GM19463 (cell line): ENCODE results near the gene SIRT2.
A peak's percentile ranks its signal among the peaks of the same experiment; 100 is the strongest.
"Not testable (repeated sequence)": the region's sequence is repeated elsewhere in the genome, so short reads cannot be mapped to it uniquely, and the experiment has no call there.

Experiments used
- ATAC-seq: cut with Tn5 transposase; IDR thresholded peaks from one replicate; pipeline ENCODE4 v1.9.1; 2021; ENCODE audit warnings: mild to moderate bottlenecking, moderate library complexity; ENCODE audit not compliant: unreplicated experiment

SIRT2 gene

DNA sequence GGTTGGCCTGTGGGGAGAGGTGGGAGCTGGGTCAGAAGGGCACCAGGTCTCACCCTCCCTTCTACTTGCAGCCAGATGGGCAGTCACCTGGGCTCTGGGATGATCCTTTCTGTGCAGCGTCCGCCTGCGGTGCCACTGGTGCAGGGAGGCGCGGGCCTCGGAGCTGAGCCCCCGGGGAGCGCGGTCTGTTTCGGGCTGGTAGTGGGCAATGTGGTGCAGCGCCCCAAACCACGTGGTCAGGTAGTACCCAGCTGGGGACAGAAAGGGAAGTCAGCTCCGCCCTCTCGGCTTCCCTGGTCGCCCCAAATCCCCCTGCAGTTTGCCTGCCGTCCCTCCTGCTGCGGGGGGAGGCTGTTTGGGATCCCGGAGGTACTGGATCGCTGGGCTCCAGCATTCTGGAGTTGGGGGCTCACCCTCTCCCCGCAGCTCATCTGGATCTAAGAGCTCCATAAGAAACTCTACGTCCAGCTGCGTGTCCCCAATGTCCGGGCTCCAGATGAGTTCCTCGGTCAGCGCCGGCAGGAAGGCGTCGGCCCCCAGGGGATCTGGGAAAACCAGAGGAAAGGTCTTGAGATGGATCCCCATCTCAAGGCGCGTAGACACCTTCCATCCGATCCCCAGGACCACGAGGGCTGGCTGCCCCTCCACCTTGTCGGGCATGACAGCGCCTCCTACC, 30.1 kb downstream of the SIRT2 start:
- ATAC-seq: no peak

DNA sequence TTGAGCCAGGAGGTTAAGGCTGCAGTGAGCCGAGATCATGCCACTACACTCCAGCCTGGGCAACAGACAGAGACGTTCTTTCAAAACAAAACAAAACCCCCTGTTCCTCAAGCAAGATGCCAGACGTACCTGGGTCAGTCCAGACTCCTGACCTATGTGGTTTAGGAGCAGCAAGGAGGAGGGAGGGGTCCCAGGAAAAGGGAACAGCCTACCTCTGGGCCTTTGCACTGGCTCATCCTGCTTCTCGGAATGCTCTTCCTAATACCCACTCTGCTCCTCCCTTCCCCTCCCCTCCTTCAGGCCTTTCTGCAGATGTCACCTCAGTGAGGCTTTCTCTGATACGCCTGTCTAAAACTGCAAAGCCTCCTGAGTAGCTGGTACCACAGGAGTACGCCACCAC, 30.9 kb downstream of the SIRT2 start:
- ATAC-seq: no peak

DNA sequence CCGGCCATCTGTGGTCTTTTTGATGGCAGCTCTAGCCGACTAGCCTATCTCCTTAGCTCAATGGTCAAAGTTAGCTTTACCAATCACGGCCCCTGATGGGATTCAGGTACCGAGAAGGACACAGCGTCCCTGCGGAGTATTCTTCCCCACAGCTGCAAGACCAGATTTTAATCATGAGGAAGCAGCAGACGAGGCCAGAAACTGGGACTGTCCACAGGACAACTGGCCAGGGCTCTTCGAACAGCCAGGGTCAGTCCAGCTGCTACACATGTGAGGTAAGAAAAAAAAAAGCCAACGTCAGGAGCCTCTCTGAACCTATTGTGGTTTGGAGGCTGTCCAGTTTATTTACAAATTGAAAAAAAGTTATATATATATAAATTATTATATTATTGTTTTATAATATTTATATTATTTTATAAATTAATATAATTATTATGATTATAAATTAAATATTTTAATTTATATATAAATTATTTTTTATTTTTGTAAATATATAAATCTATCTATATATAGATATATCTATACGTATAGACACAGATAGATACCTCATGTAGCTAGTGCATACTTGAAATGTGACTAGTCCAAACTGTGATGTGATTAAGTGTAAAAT, 32.1 kb downstream of the SIRT2 start:
- no peak for ATAC-seq

- ATAC-seq: no peak
These were observed 36.9 kb downstream of the SIRT2 start for GRCh38 chr19:38862321-38863059.

- no peak for ATAC-seq
These were observed 38.0 kb downstream of the SIRT2 start for GRCh38 chr19:38861368-38861767.

DNA sequence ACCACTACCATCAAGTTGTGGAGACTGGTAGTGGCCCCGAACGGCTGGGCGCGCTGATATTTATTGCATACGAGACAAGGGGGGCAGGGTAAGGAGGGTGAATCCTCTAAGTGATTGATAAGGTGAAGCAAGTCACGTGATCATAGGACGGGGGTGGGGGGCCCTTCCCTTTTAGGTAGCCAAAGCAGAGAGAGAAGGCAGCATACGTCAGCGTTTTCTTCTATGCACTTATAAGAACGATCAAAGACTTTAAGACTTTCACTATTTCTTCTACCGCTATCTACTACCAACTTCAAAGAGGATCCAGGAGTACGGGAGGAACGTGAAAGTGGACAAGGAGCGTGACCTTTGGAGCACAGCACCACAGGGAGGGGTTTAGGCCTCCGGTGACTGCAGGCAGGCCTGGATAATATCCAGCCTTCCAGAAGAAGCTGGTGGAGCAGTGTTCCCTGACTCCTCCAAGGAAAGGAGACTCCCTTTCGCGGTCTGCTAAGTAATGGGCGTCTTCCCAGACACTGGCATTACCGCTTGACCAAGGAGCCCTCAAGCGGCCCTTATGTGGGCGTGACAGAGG, 39.7 kb downstream of the SIRT2 start:
- ATAC-seq: not testable (repeated sequence)

DNA sequence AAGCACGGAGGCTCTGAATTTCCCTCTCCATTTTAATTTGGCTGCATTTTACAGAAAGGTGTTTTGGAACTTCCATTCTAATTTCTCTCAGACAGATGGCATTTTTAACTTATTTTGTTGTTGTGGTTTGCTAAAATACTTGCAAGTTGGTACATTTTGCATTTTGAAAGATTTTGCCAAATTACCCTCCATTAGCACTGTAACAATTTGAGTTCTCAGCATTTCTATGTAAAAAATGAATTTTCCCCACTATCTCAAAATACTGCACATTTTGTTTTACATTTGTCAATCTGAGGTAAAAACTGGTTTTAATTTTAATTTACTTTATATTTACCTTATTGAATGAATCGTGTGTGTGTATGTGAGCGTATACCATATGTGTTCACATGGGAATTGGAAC, 42.6 kb downstream of the SIRT2 start:
- ATAC-seq: no peak

- ATAC-seq: not testable (repeated sequence)
These were observed 43.7 kb downstream of the SIRT2 start for GRCh38 chr19:38855751-38856150.

GRCh38 chr19:38854961-38855360, 44.5 kb downstream of the SIRT2 start:
- not testable (repeated sequence) for ATAC-seq

- no peak for ATAC-seq
These were observed 46.2 kb downstream of the SIRT2 start for GRCh38 chr19:38853214-38853613.

GRCh38 chr19:38852231-38853044, 47.0 kb downstream of the SIRT2 start:
- ATAC-seq: no peak

DNA sequence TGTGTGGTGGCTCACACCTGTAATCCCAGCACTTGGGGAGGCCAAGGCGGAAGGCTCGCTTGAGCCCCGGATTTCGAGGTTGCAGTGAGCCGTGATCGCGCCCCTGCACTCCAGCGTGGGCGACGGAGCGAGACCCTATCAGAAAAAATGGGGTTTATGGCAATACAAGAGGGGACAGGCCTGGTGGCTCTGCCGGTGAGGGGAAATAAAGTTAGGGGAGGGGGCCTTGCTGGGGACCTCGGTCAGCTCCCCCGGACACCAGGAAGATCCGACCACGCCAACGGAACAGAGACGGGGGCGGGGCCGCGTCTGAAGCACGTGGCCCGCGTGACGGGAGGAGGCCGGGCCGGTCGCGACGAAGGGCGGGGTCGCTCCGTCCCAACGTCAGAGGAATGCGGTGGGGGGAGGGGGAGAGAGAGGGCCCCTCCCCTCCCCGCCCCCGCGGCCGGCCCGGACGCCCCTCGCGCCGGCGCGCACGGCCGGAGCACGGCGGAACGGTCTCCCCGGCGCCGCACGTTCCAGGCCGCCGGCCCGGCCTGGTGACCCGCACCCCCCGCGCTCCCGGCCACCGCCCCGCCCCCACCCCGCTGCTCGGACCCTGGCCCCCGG, 47.7 kb downstream of the SIRT2 start:
- ATAC-seq: peak; percentile 14

- no peak for ATAC-seq
These were observed 48.3 kb downstream of the SIRT2 start for GRCh38 chr19:38850976-38851621.

DNA sequence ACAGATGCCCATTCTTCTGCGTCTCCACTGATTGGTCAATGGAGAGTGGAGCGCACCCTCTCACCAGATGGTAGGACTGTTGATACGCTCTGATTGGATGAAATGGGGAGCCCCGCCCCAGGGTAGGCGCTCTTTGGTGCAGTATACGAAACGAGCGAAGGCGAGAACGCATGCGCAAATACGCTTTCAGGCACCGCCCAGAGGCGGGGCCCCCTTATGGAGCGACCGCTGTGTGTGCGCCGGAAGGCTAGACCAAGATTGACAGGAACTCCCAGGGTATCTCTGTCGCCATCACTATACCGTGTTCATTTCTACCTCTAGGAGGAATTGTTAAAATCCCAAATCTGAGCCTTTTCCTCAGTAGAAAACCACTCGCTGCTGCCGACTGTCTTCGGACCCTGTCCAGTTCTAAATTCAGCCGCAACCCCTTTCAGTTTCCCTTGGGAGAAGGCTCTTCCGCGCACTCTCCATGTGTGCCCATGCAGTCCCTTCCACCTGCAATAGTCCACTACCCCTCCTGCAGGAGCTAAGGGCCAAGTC, 48.9 kb downstream of the SIRT2 start:
- peak; percentile 75 for ATAC-seq

- ATAC-seq: peak; percentile 49
These were observed 49.5 kb downstream of the SIRT2 start, which contains the start of gene HNRNPL for GRCh38 chr19:38849860-38850435. Gene HNRNPL, minus strand, starts transcription at chr19:38849986. Its CDS starts 20 bp downstream, at chr19:38849966.

- peak; percentile 18 for ATAC-seq
These were observed 50.1 kb downstream of the SIRT2 start for GRCh38 chr19:38849147-38849859.

DNA sequence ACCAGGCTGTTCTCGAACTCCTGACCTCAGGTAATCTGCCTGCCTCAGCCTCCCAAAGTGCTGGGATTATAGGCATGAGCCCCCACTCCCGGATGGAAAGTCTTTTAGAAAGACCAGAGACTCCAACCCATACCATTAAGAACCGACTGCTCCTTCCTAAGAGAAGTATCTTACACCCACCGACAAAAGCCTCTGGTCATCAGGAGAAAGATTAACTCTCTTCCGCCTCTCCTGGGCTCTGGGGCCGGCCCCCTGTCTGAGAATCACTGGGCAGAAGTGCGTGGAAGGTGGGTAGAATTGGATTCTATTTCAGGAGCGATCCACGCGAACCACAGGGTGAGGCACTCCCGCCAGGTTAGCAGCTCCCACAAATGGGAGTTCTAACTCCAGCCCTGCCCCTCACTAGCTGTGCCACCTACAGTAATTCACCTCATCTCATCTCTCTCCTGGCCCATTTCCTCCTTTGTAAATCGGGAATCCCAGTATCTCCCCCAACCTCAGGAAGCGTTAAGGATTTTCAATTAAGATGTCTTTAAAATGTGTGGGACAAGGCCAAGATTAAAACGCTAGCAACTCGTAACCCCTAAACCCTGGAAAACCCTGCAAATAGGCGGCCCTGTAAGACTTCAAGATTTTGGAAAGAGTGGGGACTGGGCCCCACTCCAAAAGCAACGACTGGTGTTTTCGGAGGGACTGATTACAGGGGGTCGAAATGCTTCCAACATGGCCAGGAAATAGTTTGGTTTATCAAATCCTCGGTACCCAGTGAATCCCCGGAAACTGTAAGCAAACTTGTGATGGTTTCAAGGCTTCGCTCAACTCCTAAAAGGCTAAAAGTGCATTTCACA, 50.9 kb downstream of the SIRT2 start:
- ATAC-seq: no peak

GRCh38 chr19:38846097-38846496, 53.3 kb downstream of the SIRT2 start:
- no peak for ATAC-seq
